HG03045 (cell line): ENCODE measurements around the gene RGS7.
"Not testable (repeated sequence)": the region's sequence is repeated elsewhere in the genome, so short reads cannot be mapped to it uniquely, and the experiment has no call there.

Experiments
- ATAC-seq: cut with Tn5 transposase; IDR thresholded peaks from one replicate; pipeline ENCODE4 v1.9.1; 2021; ENCODE audit warnings: mild to moderate bottlenecking, moderate library complexity; ENCODE audit not compliant: unreplicated experiment

Gene RGS7

DNA sequence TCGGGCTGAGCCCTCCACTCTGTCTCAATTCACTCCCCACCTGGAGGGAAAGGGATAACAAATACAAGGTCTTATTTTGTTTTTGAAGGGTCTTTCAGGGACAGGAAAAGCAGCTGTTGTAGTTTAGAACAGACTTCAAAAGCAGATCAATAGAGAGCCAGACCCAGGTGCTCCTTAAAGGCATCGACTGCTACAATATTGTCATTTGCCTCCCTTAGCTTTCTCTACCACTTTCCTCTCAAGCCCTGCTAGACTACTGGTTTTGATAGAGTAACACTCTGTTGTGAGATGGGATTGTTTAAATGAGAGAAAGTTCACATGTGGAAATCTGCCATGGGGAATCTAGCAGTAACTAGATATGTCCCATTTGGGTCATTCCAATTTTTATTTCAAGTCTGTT, 24.0 kb downstream of the RGS7 start:
- no peak for ATAC-seq

DNA sequence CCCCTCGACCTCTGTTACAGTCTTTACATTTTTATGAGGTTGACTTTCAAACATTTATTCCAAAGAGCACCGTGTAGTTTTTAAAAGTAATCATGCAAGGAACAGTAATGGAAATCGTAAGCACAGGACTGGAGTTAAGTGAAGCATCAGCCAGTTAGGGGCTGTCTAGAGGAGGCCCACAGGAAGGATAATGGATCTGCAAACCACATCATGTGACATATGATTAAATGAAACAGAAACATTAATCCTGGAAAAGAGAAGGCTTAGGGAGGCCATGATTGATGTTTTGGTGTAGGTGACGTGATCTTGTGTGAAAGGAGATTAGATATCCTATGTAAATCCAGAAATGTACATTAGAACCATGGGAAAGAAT, 25.0 kb downstream of the RGS7 start:
- no peak for ATAC-seq

DNA sequence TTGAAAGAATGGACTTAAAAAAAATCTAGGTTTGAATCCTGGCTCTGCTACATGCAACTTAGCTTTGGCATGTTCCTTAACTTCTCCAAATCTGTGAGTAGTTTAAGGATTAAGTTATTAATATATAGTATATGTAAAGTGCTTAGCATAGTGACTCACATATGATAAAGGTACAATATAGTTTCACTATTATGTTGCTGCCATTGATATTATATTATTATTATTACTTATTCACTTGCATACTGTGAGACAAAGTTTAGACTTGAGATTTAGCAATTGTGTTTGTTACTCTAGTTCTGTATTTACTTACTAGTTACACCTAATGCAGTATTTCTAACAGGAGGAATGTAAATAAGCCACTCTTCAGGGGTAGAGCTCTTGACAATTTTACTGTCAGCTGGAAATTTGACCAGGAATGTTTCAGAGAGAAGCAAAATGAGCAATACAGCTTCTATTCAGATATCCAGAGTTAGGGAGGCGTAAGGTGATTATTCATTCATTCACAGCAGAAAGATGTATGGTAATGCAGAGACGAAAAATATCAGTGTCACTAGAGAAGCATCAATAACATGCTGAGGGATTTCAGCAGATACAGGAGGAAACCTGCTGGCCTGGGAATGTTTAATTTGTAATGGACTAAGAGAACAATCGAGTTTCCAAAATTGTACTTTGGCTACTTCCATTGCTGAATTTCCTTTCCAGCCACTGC, 25.5 kb downstream of the RGS7 start:
- ATAC-seq = no peak

DNA sequence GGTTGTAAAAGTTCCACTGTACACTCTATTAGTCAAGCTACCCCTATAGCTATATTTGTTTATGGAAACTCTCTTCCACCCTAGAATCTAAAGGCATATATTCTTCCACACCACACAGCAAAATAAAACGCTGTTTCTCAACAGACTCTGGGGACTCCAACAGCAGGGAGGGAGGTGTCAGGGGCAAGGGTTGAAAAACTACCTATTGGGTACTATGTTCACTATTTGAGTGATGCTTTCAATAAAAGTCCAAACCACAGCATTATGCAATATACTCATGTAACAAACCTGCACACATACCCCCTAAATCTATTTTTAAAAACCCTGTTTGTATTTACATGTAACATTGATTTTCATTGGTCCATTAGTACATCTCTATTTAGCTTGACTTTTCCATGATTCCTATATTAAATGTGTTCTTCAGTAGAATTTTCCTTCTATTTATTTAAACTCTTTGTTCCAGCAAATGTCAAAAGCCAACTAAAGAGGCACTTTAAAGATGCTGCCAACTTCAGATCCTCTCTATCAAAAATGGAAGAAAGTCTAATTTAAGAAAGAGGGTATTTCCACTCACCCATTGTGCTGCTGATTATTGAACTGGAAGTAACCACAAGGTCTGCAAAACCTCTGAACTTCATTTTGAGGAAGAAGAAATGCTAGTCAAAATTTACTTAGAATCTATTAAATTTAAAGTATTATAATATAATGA, 26.2 kb downstream of the RGS7 start:
- no peak for ATAC-seq

DNA sequence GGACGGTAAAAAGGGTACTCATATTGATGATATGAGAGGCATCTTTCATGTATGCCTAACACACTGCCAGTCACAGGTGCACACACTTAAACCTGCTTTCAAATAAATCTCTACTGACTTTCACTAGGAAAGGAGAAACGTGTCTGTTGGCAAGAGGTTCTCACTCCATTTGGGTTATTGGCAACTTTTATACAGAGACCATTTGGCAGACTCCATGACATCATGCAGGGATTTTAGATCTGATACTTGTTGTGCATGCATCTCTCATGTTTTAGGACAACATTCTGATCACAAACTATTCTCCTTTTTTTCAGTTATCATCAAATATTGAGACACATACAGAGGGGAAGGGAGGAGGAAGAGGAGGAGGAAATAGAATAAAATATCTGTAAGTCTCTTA, 31.5 kb downstream of the RGS7 start:
- ATAC-seq = no peak

DNA sequence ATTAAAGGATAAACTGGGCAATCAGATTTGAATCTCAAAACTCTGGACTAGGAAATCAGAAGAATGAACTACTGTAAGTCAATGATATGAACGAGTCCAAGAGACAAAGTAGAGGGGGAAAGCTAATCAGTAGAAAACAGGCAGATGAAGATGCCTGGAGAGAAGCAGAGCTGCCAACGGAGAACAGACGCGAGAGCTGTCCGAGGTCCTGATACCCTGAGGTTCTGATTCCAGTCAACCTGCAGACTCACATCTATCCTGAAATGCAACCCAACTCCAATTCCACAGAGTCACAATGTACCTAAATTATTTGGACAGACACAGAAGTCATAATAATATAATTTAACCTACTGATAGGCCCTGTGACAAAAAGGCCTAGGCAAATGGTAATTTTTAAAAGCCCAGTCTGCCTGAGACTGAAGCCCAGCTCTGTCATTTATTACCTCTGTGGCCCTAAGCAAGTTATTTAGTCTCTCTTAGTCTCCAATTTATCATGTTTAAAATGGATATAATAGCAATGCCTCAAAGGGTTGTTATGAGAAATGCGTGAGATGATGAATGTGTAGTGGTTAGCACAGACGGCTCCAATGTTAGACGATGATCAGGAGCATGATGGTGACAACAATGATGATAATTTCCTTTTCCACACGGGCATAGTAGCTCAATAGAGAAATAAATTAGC, 33.4 kb downstream of the RGS7 start:
- ATAC-seq = no peak

DNA sequence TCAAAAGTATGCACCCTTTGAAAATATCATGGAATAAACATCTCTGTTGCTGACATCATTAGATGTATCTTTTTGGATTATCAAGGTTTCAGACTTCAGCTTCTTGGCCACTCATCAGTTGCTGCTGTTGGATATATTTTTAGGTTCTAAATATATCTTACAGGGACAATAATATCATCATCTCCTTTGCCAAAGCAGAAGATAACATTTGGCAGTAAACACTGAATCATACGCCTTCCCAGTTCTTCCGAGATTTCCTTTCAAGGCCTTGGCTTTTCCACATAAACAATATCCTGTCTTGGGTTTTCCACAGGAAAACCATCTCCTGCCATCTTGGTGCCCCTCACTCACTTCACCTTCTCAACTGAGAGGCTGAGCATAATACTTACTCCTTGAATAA, 39.3 kb downstream of the RGS7 start:
- no peak for ATAC-seq

DNA sequence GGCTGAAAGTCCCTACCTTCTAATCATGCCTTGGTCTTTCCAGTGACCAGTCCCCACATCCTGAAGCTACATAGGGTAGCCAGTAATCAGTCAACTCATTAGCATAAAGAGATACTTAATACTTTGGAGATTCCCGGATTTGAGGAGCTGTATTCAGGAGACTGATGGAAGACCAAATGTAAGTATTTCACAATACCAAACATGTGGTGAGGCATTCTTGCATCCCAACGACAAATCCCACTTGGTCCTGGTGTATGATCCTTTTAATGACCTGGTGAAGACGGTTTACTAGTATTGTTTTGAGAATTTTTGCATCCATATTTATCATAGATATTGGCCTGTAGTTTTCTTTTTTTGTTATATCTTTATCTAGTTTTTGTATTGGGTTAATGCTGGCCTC, 40.6 kb downstream of the RGS7 start:
- no peak for ATAC-seq

DNA sequence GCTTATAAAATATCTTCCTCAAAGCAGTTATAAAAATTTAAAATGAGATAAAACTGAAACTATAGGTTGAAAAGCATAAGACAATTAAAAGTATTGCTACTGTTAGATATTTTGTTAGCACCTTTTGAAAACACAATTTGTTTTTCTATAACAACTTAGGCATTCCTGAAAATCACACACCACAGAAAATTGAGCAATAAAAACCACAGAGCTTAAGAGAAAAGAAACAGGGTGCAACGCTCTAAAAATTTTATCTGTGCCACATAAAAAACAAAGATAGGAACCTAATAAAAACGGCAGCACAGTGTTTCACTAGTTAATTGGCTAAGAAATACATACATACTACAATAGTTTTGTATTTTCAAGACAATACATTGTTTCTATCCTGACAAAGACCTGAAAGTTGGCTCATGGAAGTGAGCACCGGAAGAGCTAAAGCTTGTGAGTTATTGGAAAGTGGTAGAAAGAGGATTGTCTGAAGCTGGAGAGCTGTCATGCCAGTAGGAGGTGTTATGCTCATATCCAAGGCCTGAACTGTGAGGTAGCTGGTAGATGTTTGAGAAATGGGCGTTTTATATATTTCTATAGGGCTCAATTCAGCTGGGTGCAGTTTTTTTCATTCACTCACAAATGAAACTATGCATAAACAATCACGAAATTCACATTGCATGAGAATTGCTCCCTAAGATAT, 45.8 kb downstream of the RGS7 start:
- no peak for ATAC-seq

DNA sequence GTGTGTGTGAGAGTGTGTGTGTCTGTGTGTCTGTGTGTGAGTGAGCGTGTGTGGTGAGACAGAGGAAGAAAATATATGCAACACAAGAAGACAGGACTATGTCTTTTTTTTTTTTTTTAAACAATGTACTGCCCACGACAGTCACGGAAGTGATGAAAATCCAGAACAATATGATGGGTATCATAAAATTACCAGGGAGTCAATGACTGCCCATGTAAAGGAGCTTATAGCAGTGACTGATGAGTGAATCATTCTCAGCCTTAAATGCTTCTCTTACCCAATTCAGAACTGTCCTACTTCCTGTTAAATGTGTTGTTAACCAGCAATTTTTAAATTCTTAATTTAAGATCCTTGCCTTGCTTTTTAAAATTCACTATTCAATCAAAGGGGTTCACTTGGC, 46.6 kb downstream of the RGS7 start:
- ATAC-seq = no peak

DNA sequence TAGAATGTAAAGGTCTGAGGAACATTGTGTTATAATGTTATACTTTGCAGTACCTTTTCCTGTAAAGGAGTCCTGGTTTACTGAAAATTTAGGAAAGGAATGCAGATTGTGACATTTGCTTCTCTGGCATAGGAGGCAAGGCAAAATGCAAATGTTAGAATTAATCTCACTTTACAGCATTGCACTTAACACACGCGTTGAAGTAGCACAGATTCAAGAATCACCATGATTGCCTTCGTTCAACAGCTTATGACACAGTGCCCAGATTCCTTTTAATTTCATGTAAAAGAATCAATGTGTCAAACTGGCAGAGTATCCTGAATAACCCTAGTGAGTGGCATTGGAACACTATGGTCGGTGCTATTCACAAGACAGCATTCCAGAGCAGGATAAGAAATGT, 47.4 kb downstream of the RGS7 start:
- no peak for ATAC-seq

DNA sequence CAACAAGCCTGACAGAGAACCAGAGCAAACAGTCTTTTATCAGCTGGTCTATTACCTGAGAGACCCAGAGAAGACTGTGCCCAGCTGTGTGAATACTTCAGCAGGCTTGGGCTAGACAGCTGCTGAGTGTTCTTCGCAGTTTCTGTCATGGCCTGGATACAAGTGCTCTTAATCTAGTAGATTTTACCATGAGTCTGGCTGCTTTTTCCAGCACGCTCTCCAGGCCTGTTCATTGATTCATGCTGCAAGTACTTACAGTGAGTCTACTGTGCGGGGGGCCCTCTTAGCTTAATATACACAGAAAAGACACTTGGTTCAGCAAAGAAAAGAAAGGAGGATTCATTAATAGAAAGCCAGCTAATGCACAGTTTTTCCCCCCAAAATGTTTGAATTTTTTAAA, 48.5 kb downstream of the RGS7 start:
- no peak for ATAC-seq

DNA sequence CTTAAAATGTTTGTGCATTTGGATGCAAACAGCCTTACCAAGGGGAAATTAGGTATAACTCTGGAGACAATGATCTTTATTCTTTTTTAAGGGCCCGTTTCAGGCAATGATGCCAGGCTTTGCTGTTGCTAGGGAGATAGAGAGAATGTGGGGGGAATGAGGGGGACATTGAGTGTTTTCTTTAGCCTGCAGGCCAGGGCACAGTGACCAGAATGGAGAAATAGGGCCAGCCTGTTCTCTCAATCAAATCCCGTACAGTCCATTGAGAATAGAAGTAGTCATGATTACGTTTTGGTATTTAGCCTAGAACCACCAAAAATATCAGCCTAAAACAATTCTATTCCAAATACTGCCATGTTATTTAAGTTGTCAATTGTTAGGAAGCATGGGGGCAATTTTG, 49.0 kb downstream of the RGS7 start:
- ATAC-seq = no peak

DNA sequence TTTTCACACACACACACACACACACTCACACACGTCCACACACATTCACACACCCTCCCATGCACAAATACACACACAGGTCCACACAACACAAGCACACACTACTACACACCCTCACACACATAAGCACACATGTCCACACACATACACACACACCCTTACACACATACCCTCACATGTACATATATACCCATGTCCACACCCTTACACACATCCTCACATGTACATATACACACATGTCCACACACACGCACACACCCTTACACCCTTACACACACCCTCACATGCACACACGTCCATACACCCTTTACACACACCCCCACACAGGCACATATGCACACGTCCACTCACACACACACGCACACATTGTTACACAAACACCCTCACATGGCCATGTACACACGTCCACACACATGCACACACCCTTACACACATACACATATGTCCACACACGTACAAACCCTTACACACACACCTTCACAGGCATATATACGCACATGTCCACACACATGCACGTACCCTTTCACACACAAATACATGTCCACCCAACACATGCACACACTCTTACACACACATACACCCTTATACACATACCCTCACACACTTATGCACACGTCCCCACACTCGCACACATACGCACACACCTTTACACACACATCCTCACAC, 50.7 kb downstream of the RGS7 start:
- no peak for ATAC-seq

DNA sequence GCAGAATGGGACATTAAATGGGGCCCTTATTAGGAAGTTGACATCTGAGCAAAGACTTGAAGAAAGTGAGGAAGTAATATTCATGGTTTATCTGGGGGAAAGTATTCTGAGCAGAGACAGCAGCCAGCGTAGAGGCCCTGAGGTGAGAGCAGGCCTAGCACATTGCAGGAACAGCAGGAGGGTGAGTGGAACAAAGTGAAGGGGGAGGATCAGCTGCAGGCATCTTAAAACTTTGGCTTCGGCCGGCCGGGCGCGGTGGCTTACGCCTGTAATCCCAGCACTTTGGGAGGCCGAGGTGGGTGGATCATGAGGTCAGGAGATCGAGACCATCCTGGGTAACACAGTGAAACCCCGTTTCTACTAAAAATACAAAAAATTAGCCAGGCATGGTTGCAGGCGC, 55.0 kb downstream of the RGS7 start:
- ATAC-seq = not testable (repeated sequence)

DNA sequence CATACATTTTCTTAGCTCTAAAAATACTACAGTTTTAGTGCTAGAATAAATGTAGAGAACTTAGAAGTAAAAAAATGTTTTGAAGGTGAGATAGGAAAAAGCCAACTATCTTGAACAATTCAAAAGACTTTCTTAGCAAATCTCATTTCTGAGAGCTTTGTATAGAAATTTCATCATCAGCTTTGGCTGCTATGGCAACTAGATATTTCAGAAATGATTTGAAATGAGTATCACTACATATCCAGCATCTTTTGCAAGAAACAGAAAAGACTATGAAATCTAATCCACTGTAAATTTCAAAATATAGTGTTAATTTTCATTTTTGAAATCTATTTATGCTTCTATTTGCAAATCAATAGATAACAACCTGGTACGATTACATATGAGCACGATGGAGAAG, 57.7 kb downstream of the RGS7 start:
- ATAC-seq = no peak

DNA sequence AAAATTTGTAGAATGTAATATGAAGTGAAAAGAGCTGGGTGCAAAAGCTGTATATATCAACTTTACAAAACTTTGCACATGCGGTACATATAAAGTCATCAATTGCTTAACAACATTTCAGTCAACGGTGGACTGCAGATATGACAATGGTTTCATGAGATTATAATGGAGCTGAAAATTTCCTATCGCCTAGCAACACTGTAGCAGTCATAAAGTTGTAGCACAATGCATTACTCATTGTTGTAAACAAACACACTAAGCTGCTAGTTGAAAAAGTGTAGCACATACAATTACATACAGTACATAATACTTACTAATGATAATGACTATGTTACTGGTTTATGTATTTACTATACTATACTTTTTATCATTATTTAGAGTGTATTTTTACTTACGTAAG, 64.0 kb downstream of the RGS7 start:
- no peak for ATAC-seq

DNA sequence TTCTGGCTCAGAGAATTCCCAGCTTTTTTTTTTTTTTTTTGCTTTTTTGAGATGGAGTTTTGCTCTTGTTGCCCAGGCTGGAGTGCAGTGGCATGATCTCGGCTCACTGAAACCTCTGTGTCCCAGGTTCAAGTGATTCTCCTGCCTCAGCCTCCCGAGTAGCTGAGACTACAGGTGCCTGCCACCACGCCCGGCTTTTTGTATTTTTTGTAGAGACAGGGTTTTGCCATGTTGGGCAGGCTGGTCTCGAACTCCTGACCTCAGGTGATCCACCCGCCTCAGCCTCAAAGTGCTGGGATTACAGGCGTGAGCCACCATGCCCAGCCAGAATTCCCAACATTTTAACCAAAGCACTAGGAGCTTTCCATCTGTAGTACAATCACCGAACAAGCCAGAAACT, 65.5 kb downstream of the RGS7 start:
- not testable (repeated sequence) for ATAC-seq

DNA sequence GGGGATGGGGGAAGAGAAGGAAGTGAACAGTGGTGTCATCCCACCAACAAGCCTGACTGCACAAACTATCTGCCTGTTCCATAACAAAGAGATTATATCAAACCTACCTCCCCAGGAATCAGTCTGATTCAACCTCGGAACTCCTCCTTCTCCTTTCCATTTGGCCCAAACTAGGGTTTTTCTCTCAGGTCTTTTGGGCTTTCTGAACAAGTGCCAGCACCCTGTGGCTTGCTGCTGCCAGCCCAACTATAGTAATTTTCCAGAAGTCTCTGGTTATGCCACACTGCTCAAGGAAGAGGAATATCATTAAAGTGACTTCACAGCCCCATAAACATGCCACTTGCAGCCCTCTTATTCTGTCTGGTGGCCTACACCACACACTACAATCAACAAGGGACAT, 70.5 kb downstream of the RGS7 start:
- ATAC-seq = no peak

DNA sequence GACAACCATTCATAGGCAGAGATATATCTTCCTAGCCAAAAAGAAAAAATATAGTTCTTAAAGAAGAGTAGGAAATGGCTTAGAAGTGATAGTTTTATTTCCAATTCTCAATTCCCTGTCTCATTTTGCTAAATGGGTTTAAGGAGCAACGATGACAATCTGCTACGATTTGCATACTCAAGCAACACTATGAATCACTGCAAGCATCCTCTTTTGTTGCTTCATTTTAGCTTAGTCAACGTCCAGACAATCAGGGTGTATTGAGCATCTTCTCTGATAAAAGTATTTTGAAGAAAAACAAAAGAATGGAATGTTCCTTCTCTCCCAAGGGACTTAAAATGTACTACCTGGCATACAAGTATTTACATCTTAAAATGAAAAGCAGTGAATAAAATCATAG, 80.6 kb downstream of the RGS7 start:
- ATAC-seq = no peak

DNA sequence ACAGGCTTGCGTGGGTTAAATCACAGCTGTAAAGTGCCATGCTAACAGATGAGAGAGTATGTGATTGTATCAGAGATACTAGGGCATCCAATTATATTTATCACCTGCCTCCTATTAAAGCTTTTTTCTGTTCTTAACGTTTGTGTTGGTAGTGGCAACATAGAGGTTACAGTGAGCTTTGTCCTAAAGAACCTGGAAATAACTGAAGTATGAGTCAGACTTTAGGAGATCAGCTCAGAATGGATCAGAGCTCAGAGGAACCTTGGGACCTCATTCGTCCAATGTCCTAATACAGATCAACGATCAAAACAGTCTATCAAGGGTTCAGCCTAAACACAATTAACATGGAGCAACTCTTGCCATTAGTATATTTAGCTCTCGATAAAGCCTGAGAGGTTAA, 81.0 kb downstream of the RGS7 start:
- no peak for ATAC-seq
